GM18909 (cell line): Measurements from ENCODE around the gene AIMP1.

Experiments used
- ATAC-seq: cut with Tn5 transposase; IDR thresholded peaks from one replicate; pipeline ENCODE4 v1.9.1; 2021; ENCODE audit warnings: mild to moderate bottlenecking; ENCODE audit not compliant: unreplicated experiment, poor library complexity

AIMP1 gene

DNA sequence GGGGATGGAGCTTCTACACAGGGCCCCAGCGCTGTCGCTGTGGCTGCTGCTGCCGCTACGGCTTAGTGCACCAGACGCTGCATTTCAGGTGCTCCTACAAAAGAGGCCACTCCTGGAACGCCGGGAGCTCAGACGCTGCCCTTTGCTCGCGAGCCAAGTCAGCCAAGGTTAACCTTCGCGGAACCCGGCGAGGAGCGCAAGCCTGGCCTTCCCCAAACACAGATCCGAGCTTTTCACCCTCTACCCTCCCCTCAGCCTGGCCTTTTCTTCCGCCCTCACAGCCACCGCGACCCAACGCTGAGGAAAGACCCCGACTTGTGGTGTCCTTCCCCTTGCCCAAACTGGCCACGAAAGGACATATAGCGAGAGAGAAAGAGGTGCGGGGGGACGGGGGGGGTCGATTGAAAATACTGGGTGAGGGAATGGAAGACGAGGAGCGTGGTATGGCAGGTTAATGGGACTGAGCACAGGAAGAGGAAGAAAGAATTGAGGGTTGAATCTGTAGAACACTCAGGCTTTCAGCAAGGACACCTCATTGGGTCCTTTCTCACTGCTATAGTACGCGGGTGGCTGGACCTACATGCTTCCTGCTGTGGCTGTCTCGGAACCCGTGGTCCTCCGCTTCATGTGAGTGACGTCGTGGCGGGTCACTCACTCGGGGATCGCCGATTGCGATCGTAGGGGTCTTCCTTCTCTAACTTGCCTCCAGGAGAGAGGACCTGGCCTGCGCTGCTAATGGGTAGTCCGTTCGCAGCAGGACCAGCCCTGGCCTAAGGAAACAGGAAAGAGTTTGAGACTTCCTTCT lies at the start of gene AIMP1, which contains the start of gene TBCK:
AIMP1 (plus strand) TSS at position 583 of the 805 bp plus-strand sequence. CDS start 8,460 bp downstream, outside the sequence.
TBCK (minus strand) TSS at position 242 of the 805 bp plus-strand sequence. CDS start 7,249 bp downstream, outside the sequence.
- peak; percentile 89 for ATAC-seq

DNA sequence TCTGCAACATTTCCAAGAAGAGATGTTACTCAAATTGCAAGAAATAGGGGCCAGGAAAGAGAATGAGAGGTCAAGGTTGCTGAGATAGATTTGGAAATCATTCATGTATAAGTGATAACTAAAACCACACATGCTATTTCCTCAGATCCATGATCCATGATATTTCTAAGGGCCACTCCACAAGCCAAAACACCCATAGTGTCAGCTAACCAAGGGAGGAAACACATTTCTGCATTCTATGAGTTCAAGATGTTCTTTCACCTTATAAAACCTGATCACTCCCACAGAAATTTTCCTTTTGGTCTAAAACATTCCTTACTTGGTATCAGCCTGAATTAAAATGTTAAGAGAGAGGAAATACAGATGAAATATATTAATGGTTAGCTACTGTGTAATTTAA lies 47.6 kb upstream of the AIMP1 start:
- no peak for ATAC-seq

DNA sequence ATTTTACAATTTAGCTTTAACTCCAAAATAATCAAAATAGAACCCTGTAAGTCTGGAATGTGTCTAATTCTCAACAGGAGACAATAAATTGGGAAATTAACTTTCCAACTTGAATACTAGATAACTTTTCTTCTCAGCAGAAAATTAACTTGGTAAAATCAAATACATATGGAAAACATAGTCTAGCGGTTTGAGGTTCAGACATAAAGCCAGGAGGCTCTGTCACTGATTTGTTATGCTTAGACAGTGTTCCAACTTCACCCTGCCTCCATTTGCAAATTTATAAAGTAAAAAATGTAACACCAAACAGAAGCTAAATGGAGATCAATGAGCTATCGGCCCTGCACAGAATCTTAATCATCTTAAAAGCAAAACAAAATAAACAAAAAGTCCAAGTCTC lies 46.6 kb upstream of the AIMP1 start:
- no peak for ATAC-seq

DNA sequence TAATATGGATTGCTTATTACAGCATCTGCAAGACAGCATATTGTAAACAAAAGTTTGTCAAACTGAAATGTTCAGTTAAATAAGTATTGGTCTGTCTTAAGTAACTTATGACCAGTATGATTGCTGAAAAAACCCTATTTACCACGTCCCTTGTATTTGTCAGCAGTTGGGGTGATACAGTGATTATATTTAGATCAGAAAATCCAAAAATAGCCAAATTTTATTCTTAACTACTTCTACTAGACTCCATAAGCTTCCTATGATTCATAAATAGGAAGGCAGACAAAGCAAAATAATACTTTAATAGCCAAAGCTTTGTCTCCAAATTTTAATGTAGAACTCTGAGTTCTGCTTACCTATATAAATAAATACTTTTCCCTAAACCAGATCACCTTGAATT lies 45.6 kb upstream of the AIMP1 start:
- no peak for ATAC-seq

DNA sequence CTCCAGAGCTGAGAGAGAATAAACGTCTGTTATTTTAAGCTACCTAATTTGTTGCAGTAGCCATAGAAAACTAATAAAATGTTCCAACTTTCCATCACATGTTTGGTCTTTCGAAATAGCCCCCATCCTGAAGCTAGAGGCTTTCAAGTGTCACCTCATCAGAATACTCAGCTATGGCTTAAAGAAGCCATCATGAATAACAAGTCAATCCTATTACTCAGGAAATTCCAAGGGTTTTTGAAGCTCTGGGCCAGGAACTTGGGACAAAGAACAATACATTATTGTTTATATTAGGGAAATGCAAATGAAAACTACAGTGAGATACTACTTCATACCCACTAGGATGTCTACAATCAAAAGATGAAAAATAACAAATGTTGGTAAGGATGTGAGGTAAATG lies 42.5 kb upstream of the AIMP1 start:
- ATAC-seq, result no peak

DNA sequence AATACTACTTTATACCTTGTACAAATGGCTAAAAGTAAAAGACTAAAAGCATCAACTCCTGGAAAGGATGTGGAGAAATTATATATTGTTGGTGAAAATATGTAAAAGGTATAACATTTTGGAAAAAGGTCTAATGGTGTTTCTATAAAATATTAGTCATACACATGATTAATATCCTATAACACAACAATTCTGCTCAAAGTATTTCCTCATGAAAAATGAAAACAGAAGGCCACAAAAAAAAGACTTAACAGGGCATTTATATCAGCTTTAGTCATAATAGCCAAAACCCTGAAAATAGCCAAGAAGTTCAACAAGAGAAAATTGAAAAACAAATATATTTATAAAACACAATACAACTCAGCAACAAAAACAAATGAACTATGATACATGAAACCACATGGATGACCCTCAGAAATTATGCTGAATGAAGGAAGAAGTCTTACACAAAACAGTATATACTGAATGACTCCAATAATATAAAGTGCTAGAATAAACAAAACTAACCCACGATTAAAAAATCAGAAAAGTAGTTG lies 39.1 kb upstream of the AIMP1 start:
- ATAC-seq, result no peak

DNA sequence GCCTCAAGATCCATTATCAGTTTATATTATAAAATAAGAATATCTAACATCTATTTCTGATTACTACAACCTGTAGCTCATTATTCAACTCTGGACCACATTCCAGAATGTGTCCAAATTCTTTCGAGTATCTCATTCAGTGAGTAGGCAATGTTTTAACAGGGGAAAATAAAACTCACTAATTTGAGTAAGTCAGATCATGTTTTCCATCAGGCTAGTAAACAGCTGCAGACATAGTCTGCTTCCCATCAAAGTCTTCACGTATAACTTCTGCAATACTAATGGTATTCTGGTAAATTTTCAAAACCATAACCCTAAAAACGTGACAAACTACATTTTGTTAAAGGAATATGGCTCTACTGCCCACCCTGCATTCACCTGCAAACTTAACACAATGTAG lies 32.1 kb upstream of the AIMP1 start:
- ATAC-seq, result no peak

DNA sequence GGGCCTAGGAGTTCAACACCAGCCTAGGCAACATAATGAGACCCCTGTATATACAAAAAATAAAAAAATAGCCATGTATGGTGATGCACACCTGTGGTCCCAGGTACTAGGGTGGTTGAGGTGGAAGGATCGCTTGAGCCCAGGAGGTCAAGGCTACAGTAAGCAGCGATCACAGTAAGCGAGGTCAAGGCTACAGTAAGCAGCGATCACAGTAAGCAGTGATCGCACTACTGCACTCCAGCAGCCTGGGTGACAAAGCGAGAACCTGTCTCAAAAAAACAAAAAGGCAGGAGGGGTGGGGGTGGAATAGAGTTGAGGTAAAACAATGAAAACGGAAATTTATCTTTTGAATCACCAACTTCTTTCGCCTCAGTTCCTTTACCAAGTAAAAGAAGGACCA lies 29.7 kb upstream of the AIMP1 start:
- ATAC-seq, result no peak

DNA sequence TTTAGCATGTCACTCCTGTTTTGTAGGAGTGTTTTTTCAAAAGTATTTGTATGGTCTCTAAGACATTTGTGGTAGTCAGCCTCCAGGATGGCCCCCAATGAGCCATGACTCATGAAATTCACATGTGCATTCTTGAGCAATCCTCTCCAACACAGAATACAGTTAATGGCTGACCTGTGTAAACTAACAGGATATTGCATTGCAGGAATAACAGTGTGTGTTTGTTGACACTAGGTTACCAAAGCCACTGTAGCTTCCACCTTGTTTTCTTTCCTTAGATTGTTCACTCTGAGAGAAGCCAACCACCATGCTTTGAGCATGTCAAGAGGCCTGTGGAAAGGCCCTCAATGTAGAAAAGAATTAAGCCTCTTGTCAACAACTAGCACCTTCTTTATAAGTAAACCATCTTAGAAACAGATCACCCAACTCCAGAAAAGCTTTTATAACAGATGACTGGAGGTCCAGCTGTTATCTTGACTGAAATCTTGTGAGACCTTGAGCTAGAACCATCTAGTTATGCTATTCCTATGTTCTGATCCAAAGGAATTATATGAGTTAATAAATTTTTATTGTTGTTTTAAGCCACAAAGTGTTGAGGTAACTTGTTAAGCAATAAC lies 28.9 kb upstream of the AIMP1 start:
- no peak for ATAC-seq

DNA sequence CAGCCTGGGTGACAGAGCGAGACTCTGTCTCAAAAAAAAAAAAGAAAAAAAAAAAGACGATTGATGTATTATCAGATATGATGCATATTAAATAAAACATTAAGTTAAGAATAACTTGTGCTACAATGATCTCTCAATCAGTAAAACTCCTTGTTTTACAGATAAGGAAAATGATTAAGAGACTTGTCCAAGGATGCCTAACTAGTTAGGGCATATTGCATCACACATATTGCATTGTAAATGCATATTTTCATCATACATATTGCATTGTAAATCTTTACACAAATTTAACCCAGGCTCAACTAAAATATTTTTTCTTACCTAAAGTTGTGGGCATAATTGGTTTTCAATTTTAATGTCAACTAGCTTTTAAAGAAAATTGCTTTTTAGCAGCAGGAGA lies 26.6 kb upstream of the AIMP1 start:
- ATAC-seq, result no peak

DNA sequence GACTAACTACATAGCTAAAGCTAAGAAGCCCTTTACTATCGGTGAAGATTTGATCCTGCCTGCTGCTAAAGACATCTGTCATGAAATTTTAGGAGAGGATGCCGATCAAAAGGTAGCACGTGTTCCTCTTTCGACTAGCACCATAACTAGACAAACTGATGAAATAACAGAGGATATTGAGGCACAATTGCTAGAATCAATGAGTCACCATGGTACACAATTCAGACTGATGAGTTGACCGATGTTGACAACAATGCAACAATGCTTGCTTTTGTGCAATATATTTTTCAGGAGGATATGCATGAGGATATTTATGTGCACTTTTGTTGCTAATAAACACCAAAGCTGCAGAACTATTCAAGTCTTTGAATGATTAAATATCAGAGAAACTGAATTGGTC lies 24.7 kb upstream of the AIMP1 start:
- ATAC-seq, result no peak

DNA sequence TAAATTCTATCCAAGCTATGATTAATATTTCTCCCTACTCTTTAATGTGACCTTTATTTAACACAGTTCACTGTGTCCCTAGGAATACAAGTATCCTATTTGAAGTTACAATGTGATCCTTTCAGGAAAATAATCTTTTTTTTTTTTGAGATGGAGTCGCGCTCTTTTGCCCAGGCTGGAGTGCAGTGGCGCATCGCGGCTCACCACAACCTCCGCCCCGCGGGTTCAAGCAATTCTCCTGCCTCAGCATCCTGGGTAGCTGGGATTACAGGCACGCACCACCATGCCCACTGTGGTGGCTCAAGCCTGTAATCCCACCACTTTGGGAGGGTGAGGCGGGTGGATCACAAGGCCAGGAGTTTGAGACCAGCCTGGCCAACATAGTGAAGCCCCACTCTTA lies 22.3 kb upstream of the AIMP1 start:
- no peak for ATAC-seq

DNA sequence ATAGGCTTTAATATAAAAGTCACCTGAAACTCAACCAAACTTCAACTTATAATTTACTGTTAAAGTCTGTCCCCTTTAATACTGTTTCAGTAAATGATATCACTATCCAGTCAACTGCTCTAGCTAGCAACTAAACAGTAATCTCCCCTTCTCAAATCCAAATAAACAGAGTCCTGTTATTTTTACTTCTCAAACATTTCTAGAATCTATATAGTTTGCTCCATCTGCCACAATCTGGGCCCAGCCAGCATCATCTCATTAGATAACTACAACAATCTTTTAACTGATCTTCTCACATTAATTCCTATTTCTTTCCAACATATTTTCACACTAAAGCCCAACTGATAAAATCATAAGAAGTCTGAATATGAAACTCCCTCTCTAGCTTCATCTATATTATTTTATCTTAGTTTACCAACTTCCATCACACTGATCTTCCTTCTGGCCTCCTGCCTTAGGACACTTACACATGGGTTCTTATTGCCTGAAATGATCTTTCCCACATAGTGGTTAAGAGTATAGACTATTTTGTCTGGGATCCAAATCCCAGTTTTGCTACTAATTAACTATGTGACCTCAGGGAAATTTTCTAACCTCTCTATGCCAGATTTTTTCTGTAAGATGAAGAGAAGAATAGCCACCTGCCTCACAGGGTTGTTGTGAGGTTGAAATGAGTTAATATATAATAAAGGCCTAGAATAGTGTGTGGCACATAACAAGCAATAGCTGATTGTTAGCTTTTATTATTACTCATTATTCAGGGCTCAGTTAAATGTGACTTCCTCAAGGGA lies 18.9 kb upstream of the AIMP1 start:
- no peak for ATAC-seq

DNA sequence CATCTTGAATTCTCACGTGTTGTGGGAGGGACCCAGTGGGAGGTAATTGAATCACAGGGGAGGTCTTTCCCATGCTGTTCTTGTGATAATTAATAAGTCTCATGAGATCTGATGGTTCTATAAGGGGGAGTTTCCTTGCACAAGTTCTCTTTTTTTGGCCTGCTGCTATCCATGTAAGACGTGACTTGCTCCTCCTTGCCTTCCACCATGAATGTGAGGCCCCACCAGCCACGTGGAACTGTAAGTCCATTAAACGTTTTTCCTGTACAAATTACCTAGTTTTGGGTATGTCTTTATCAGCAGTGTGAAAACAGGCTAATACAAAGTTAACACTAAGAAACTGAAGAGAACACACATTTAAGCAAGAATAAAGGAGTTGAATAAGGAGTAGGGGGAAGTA lies 16.4 kb upstream of the AIMP1 start:
- no peak for ATAC-seq

DNA sequence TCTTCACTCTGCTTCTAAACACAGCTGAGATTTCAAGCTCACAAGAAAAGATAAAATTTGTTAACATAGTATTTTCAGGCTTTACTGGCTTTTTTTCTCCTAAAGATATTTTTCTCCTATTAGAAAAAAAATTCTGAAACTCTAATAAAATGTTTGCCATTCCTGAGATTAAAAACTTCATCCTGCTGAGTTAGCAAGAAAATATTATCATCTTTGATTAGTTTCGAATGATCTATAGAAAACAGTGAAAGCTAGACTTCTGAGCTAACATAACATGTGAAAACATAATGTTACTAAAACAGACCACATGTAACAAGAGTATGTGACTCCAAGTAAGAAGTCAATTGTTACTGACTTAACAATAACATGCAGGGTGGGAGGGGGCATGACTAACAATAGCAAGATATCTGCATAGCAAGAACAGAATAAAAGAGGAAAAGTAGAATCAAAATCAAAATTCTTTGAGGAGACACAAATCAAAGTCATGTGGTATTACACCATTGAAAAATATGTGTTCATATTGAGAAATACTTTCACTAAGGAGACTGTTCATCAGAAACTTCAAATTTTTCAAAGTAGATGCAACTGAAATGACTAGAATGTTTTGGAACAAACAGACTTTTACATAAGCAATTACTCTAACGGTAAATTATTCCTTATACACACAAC lies 14.8 kb upstream of the AIMP1 start:
- no peak for ATAC-seq

DNA sequence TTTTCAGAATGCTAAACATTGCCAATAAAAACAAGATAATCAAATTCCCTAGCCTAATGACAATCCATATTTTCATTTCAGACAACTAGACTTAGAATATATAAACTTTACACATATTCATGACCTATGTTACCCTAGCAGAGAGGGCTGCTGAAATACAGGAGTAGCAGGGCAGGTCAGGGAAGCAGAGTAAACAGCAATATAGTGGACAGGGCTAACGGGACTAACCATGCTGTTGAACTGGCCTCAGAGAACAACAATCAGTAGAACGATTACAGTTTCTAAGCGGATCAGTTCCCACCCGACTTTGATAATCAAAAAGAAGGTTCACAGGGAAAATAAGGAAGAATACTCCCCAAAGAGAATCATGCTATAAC lies 14.3 kb upstream of the AIMP1 start:
- no peak for ATAC-seq

DNA sequence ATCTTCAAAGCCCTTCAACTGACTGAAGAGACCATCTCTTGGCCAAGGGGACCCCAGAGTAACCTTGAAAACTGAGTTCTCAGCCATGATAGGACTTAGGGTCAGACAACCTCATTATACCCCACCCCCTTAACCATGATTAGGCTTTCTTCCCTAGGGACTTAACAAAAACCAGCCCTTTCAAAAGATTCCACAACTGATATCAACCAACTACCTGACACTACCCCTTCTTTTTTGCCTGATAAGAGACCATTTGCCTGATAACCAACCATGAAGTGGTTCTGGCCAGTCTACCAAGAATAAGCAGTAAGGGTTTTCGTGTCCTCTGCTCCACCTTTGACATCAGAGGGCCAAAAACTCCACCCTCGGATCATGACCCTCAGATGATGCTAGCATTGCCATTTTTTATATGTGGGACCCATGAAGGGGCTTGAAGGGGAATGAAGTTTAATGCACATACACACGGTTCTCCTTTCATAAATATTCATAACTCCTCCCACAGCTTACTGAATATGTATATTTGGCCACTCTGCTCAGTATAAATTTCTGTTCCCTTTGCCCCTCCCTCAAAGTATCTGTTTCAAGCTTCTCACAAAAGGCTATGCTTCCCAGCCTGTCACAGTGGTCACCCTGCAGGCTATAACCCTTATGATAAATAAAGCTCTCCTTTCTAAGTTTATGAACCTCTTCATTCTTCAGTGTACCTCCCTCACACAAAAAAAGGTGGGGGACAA lies 12.6 kb upstream of the AIMP1 start:
- no peak for ATAC-seq

DNA sequence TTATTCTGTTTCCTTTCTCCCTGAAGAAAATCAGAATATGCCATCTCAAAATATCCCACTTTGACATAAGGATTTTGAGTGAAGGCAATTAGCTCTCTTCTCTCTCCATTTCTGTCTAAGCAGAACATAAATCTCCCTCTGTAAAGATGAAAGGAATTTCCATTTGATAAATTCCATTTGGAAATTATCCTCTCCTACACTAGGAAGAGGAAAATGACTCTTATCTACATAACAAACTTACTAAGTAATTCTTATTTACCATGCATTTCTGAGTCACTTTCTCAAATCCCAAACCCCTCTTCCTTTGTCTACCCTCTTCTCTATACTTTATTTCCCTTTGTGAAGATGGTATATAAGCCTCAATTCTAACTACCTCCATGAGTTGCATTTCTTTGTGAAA lies 11.7 kb upstream of the AIMP1 start:
- no peak for ATAC-seq

DNA sequence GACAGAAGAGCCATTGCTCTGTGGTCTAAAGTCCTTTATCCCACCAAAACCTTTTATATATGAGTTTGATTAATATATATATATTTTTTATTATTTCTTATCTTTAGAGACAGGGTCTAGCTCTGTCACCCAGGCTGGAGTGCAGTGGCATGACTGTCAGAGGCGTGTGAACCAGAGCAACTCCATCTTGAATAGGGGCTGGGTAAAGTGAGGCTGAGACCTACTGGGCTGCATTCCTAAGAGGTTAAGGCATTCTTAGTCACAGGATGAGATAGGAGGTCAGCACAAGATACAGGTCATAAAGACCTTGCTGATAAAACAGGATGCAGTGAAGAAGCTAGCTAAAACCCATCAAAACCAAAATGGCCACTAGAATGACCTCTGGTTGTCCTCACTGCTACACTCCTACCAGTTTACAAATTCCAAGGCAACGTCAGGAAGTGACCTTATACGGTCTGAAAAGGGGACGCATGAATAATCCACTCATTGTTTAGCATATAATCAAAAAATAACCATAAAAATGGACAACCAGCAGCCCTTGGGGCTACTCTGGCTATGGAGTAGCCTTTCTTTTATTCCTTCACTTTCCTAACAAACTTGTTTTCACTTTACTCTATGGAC lies 10.8 kb upstream of the AIMP1 start:
- ATAC-seq, result no peak
